Medulla oblongata (tissue), 1 donor: Measurements from ENCODE around the gene DVL1.
"Not testable (repeated sequence)": the region's sequence is repeated elsewhere in the genome, so short reads cannot be mapped to it uniquely, and the experiment has no call there.

Experiments
- DNase-seq: peaks from one replicate; pipeline ENCODE4 v3.0.0-alpha.2; 2015; ENCODE audit errors: extremely low spot score

Gene DVL1

DNA sequence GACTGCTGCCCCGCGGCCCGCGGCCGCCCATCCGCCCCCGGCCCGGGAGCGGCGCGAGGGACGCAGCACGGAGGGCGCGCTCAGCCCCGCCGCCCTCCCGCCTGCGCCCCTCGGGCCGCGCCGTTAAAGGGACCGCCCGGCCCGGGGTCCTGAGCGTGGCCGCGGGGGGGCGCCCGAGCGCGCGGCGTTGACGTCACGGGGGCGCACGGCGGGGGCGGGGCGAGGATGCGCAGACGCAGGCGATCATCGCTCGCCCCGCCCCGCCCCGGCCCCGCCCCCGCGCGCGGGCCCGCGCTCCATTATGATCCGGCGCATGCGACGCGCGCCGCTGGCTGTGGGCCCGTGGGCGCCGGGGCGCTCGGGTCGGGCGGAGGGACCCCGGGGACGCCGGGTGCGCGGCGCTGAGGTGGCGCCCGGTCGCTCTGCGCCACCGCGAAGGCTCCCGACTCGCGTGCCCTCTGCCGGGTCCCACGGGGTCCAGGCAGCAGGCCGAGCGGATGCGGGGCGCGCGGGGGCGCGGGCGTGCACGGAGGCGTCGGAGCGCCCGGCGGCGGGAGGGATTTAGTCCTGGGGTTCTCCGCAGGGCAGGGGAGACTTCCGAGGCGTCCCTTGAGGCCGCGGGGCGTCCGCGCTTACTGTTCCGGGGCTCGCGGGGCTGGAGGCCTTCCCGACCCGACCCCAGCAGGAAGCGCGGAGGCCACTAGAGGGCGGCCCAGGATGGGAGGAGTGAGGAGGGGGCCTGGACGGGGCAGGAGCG lies at the start of gene DVL1:
Gene DVL1, minus strand, starts transcription at position 163 of the 757 bp plus-strand sequence. CDS start 353 bp downstream, outside the sequence.
- peak; percentile 60 for DNase-seq

DNA sequence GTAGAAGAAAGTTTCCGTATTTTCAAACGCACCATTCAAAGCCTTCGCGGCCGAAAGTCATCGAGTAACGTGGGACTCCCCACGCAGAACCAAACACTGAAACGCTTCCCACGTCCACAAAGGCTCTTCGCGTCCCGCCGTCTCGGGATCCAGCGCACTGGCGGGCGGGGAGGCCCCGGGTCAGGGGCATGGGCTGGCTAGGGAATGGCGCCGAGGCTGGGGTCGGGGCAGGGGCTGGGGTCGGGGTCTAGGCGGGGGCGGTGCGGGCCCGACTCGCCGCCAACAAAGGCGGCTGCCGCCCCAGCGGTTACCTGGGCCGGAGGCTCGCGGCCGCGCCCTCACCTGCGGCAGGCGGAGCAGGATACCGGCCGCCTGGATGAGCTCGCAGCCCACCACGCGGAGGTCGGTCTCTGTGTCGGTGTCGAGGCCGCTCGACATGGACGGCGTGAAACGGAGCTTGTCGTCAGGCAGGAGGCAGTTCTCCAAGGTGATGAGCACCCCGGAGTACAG lies 49.5 kb upstream of the DVL1 start:
- DNase-seq = no peak

DNA sequence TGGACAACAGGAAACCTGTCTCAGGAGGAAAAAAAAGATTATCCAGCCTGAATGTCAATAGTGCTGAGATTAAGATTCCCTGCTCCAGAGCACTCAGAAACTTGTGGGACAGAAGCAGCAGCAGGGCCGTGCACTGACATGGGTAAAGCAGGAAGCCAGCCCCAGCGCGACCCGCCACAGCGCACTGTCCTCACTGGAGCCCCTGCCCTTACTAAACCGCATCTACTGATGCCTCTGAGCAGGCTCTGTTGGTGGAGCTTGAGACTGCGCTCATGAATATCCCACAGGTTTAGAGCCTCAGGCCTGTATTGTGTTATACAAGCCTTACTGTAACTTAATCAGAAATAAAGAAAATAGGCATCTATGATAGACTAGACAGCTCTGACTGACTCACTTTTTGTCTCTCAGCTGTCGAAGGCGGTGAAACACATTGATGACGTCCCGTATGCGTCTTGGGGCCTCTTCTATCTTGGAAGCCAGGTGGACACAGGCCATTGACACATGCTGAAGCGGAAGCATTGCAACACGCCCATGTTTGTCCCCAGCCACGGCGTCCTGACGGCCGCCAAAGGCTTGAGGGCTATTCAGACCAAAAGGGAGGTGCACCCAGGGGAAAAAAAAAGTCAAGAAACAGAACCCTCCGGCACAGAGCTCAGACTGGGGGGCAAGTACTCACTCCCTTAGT lies 48.8 kb upstream of the DVL1 start:
- DNase-seq = no peak

DNA sequence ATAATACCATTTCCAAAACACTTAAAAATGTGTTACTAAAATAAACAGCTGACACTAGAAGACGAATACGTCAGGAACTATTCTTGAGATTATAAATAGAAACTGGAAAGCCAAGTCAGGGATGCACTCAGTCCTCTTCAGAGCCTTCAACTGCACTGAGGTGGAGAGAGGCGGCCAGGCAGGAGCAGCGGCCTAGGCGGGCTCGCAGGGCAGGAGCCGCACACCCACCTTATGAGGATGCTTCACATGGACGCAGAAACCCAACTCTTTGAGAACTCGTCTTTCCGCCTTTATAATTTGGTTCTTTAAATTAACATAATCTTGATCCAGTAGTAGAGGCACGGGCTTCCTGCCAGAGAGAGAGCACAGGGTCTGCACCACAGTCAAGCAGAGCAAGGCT lies 45.9 kb upstream of the DVL1 start:
- DNase-seq = no peak

- DNase-seq = no peak
Observed at GRCh38 chr1:1394116-1394515, 44.9 kb upstream of the DVL1 start.

DNA sequence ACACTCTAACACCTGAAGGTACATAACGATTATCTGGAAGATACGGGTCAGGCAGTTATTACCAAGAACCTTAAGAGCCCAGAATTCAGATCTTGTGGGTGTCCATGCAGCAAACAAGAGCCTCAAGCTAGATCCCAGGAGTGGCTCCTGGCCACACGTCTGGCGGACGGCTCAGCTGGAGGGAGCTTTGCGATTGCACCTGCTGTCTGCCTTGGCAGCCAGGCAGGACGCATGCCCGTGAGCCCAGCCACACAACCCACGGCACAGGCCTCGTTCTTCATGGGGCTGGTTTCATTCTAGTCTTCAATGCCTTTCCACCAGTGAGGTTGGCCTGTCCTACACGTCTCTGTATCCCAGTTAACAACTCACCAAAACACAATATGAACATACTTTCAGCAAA lies 44.2 kb upstream of the DVL1 start:
- no peak for DNase-seq

DNA sequence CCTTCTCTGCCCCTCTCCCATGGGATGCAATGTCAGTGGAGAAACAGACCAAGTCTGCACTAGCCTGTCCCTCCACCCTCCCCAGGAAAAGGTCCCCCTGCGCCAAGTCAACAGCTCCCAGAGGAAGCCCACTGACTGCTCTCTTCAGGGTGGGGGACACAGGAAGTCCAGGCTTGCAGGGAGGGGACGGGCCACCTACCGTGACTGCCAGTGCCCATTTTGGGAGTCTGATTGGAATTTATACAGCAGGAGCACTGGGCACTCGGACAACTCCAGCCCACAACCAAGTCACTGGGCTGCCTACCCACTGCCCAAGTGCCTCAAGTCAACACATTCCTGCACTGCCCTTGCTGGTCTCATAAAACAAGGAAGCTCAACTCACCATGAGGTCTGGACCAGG lies 43.8 kb upstream of the DVL1 start:
- DNase-seq = no peak

DNA sequence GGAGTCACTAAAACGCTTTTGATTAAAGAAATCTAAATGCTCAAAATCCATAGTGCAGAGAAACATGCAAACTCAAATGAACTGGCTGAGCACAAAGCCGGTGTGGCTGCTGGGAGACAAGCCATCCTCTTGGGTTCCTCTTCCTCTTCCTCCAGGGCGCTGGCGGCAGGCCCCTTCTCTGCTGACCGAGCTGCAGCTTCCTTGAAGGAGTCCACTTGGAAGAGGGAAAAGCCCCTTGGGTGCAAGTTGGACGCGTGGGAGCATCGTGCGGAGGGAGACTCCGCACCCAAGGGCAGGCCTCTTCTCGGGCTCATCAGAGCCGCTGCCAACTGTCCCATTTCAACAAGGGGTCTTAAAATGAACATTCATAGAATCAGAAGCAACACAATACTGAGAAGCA lies 42.0 kb upstream of the DVL1 start:
- DNase-seq = no peak

GRCh38 chr1:1390675-1391074 lies 41.5 kb upstream of the DVL1 start:
- no peak for DNase-seq

GRCh38 chr1:1388078-1388472 lies 38.9 kb upstream of the DVL1 start:
- DNase-seq = no peak

DNA sequence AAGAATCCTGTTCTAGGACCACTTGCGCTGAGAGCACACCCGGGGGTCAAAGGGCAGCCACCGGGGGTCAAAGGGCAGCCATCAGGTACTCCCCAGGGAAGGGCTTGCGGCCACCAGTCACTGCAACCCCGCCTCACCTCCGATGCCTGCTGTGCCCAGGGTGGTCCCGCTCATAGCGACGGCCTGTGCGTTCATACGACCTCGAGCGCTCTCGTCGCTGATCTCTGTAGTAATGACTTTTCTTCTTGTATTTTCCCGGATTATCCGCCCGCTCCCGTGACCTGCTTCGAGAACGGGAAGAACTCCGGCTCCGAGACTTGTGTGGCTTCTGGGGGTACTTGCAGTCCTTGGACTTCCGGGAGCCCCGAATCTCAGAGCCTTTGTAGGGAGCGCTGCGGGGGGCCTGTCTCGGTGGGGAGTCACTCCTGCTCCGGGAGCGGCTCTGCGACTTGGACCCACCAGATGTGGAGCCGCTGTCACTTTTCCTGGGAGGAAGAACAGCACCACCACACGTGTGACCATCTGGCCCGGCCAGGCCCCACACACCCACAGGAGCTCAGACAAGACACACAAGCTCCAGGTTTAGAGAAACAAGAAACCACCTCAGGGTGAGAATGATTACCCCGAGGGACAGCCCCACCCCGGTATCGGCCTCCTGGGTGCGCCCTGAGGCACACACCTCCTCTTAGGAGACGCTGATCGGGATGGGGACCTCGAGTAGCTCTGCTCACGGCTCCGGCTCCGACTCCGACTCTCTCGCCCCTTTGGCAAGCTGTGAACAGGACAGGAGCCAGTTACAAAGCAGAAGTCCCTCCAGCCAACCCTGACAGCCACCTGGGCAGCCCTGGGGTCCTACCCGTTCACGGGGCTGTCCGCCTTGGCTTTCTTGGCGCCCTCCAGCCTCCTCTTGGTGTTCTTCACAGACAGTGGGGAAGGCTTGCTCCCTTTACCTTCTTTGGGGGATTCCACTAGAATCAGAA lies 38.2 kb upstream of the DVL1 start:
- DNase-seq = no peak

GRCh38 chr1:1385931-1386330 lies 36.7 kb upstream of the DVL1 start:
- no peak for DNase-seq

- not testable (repeated sequence) for DNase-seq
Observed at GRCh38 chr1:1385339-1385738, 36.1 kb upstream of the DVL1 start.

- no peak for DNase-seq
Observed at GRCh38 chr1:1381294-1381693, 32.1 kb upstream of the DVL1 start.

DNA sequence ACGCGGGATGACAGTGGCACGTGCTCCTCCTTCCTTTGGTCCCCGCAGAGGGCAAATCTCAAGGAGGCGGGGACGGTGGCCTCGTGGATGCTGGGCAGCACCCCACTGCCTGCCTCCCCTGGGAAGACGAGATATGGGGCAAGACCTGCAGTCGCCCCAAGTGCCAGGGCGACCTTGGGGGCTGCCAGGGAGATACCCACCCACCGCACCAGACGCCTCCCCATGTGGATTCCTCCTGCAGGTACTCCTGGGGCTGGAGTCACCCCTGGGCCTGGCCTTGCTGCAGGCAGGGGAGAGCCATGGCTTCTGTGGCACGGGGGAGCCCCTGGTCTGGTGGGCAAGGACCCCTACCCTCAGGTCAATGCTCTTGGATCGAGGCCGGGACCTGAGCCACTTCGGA lies 31.6 kb upstream of the DVL1 start:
- DNase-seq = no peak

DNA sequence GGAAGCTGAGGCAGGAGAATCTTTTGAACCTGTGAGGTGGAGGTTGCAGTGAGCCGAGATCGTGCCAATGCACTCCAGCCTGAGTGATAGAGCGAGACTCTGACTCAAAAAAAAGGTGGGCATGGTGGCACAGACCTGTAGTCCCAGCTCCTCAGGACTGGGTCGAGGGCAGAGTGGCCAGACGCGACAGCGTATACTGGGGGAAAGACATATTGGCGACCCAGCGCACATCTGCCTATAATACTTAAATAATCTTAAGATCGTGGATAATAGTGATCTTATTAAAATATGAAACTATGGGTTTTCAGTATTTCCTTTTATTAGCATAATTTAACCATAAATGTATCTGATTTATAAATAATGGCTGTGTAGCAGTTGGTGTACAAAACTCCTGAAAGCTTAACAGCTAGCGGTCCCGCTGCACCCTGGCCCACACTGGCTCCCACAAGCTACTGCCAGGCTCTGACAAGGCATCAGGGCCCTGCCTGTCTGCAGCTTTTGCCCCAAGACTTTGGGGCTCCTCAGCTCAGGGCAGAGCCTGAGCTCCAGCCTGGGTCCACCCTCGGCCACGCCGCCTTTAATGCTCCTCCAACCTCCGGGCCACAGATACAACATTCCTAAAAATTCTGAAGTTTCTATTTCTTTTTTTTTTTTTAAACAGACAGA lies 28.5 kb upstream of the DVL1 start:
- DNase-seq = no peak

DNA sequence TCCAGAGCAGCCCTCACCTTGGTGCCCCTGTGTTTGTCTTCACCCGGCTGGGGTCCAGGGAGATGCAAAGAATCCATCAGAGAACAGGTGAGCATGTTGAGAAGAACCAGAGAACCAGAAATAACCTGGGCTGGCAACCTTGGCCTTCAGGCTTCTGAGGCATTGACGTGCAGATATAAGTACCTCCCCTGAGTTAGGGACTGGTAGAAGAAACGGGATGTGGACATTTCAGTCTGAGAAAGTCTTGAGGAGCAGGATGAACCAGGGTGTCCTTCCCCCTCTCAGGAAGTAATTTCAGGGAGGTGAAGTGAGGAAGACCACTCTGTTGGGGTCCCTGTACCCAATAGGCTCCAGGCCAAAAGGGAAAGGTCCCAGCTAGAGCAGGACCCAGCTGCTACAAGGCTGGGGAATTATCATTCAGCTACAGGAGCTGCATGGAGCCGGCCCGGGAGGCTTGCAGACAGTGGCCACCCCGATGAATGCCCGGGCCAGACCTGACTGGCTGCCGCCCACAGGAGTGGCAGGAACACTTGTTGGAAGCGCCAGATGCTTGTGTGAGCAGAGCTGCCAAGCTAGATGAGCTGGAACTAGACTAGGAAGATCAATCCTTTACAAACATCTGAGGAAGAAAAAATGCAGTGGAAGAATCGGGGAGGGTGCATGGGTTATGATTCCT lies 27.5 kb upstream of the DVL1 start:
- no peak for DNase-seq

DNA sequence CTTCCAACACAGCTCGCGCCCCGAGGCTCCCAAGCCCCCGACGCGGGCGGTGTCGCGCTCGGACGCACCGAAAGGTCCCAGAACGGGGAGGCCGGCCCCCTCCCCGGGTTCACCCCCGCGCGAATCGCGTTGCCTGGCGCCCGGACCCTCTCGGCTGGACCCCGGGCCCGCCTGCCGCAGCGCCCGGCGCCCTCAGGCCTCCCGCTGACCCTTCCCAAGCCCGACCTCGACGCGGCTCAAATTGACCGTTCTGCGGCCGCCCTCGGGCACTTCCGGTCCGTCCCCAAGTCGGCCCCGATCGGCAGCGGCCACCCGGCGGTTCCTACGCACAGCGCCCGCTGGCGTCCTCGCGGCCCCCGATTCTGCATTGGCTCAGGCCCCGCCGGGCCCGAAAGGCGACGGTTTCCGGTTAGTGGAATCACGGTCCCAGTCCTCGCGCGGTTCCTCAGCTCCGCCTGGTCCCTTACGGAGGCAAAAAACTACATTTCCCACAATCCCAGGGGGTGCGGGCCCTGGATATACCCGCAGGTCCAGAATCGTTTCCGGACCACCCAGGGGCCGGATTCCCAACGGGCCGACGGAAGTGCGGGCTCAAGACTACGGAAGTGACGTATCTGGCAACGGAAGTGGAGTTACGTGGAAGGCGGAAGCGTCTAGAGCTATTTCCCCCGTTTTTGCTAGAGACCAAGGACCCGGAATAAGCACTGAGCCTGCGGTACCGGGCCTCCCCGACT lies 25.9 kb upstream of the DVL1 start, which contains the start of gene AURKAIP1:
Gene AURKAIP1, minus strand, starts transcription at position 279 of the 734 bp plus-strand sequence. CDS start 451 bp downstream, outside the sequence.
- peak; percentile 100 for DNase-seq

- DNase-seq = no peak
Observed at GRCh38 chr1:1374589-1374928, 25.3 kb upstream of the DVL1 start.
